MM.1S (cell line): ENCODE results near the gene GJC1.

ENCODE experiments used
- DNase-seq: peaks from one replicate; pipeline ENCODE4 v3.0.0-alpha.2; 2015
- H2AFZ ChIP-seq: fragments of 300-600 bp; sonication (generic); 2 replicates; pipeline ENCODE4 v1.6.0; 2016; ENCODE audit warnings: antibody characterized with exemption, low read length
- H3F3A ChIP-seq: fragments of 300-600 bp; sonication (generic); 2 replicates; pipeline ENCODE4 v1.6.1; 2016; ENCODE audit warnings: mild to moderate bottlenecking, antibody characterized with exemption, low read length, moderate library complexity, mixed read lengths; ENCODE audit not compliant: insufficient read depth
- H3K27ac ChIP-seq: fragments of 300-600 bp; sonication (generic); 2 replicates; pipeline ENCODE4 v1.5.1; 2016; ENCODE audit warnings: mild to moderate bottlenecking, low read length
- H3K27me3 ChIP-seq: fragments of 300-600 bp; sonication (generic); replicated peaks from 2 replicates; pipeline ENCODE4 v1.6.0; 2016; ENCODE audit warnings: low read length; ENCODE audit not compliant: insufficient read depth
- H3K36me3 ChIP-seq: fragments of 300-600 bp; sonication (generic); replicated peaks from 2 replicates; pipeline ENCODE4 v1.6.1; 2016; ENCODE audit warnings: mild to moderate bottlenecking, low read length, mixed read lengths; ENCODE audit not compliant: insufficient read depth
- H3K4me1 ChIP-seq: fragments of 300-600 bp; sonication (generic); 2 replicates; pipeline ENCODE4 v1.6.1; 2016; ENCODE audit warnings: low read length, mixed read lengths
- H3K4me2 ChIP-seq: fragments of 300-600 bp; sonication (generic); 2 replicates; pipeline ENCODE4 v1.6.0; 2016; ENCODE audit warnings: low read depth, low read length
- H3K4me3 ChIP-seq: fragments of 300-600 bp; sonication (generic); 2 replicates; pipeline ENCODE4 v1.5.1; 2016; ENCODE audit warnings: low read length, mixed read lengths
- H3K79me2 ChIP-seq: fragments of 300-600 bp; sonication (generic); 2 replicates; pipeline ENCODE4 v1.6.1; 2016; ENCODE audit warnings: mixed run types, low read length, mixed read lengths
- H3K9ac ChIP-seq: fragments of 300-600 bp; sonication (generic); 2 replicates; pipeline ENCODE4 v1.6.1; 2016; ENCODE audit warnings: low read length, mixed read lengths
- H3K9me2 ChIP-seq: fragments of 300-600 bp; sonication (generic); replicated peaks from 2 replicates; pipeline ENCODE4 v1.6.1; 2016; ENCODE audit warnings: mild to moderate bottlenecking, low read length, mixed read lengths; ENCODE audit not compliant: insufficient read depth
- H3K9me3 ChIP-seq: fragments of 300-600 bp; sonication (generic); replicated peaks from 2 replicates; pipeline ENCODE4 v1.6.1; 2016; ENCODE audit warnings: mild to moderate bottlenecking, low read length, mixed read lengths; ENCODE audit not compliant: insufficient read depth
- H4K20me1 ChIP-seq: fragments of 300-600 bp; sonication (generic); 2 replicates; pipeline ENCODE4 v1.6.1; 2016; ENCODE audit warnings: mild to moderate bottlenecking, low read length, moderate library complexity, mixed read lengths; ENCODE audit not compliant: insufficient read depth
- EZH2 ChIP-seq: fragments of 300-600 bp; sonication (generic); optimal IDR thresholded peaks from 2 replicates; pipeline ENCODE3; 2017; ENCODE audit warnings: low read depth, mild to moderate bottlenecking, antibody characterized with exemption, low read length, mixed read lengths
- EZH2phosphoT487 ChIP-seq: fragments of 300-600 bp; sonication (generic); IDR thresholded peaks from 2 replicates; pipeline ENCODE4 v1.6.1; 2018; ENCODE audit warnings: antibody characterized with exemption, low read length
- TF ChIP-seq, protein P1 (sequence below): fragments of 300-600 bp; sonication (generic); IDR thresholded peaks from 2 replicates; pipeline ENCODE4 v1.5.1; 2016; ENCODE audit warnings: antibody characterized with exemption, low read length, mixed read lengths

GJC1 gene

DNA sequence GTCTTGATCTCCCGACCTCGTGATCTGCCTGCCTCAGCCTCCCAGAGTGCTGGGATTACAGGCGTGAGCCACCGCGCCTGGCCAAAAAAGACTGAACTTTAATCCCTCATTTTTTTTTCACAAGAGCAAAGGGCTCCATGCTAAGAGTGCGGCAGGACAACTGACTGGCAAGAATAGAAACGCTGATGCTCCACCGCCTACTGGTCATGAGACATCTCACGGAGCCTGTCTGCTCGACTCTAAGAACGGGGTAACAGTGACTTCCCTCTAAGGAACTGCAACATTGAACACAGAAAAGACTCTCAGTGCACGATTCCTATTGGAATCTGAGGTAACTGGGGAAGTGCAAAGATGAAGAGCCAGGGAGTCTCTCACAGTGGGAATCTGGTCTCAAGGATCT, 41.5 kb upstream of the GJC1 start:
- no peak for DNase-seq
- H4K20me1 ChIP-seq, result no peaks in the 10 kb centered on the region
- no peaks in the 10 kb centered on the region for H3K79me2 ChIP-seq
- peaks cover 2% of the 10 kb centered on the region; the same call in 1 of the 2 replicates for H3K36me3 ChIP-seq
- no peaks in the 10 kb centered on the region for H3K4me1 ChIP-seq
- H3K4me3 ChIP-seq, result no peak overlapping the region
- H3K27me3 ChIP-seq, result no peaks in the 10 kb centered on the region
- TF ChIP-seq, protein P1, sequence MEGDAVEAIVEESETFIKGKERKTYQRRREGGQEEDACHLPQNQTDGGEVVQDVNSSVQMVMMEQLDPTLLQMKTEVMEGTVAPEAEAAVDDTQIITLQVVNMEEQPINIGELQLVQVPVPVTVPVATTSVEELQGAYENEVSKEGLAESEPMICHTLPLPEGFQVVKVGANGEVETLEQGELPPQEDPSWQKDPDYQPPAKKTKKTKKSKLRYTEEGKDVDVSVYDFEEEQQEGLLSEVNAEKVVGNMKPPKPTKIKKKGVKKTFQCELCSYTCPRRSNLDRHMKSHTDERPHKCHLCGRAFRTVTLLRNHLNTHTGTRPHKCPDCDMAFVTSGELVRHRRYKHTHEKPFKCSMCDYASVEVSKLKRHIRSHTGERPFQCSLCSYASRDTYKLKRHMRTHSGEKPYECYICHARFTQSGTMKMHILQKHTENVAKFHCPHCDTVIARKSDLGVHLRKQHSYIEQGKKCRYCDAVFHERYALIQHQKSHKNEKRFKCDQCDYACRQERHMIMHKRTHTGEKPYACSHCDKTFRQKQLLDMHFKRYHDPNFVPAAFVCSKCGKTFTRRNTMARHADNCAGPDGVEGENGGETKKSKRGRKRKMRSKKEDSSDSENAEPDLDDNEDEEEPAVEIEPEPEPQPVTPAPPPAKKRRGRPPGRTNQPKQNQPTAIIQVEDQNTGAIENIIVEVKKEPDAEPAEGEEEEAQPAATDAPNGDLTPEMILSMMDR, result no peak
- TF ChIP-seq EZH2phosphoT487 (no peak), EZH2 (no peak)
- no peak overlapping the region for H2AFZ ChIP-seq
- H3K4me2 ChIP-seq, result no peak overlapping the region
- H3K9ac ChIP-seq, result no peak overlapping the region
- H3K27ac ChIP-seq, result no peak overlapping the region
- no peaks in the 10 kb centered on the region for H3F3A ChIP-seq
- H3K9me2 ChIP-seq, result no peaks in the 10 kb centered on the region
- H3K9me3 ChIP-seq, result no peaks in the 10 kb centered on the region

- H3K9ac ChIP-seq, result no peak overlapping the region
- no peaks in the 10 kb centered on the region for H3K9me3 ChIP-seq
- H3K9me2 ChIP-seq, result no peaks in the 10 kb centered on the region
- no peak for TF ChIP-seq EZH2
- TF ChIP-seq, protein P1, result no peak
- TF ChIP-seq EZH2phosphoT487, result no peak
- no peaks in the 10 kb centered on the region for H3F3A ChIP-seq
- no peaks in the 10 kb centered on the region; the same call in 1 of the 2 replicates for H3K36me3 ChIP-seq
- H2AFZ ChIP-seq, result no peak overlapping the region
- no peak overlapping the region for H3K4me3 ChIP-seq
- H3K27me3 ChIP-seq, result no peaks in the 10 kb centered on the region
- no peaks in the 10 kb centered on the region for H3K4me1 ChIP-seq
- H4K20me1 ChIP-seq, result no peaks in the 10 kb centered on the region
- no peak for DNase-seq
- H3K4me2 ChIP-seq, result no peak overlapping the region
- no peak overlapping the region for H3K27ac ChIP-seq
- H3K79me2 ChIP-seq, result no peaks in the 10 kb centered on the region
Measured at GRCh38 chr17:44867841-44868240, 37.8 kb upstream of the GJC1 start.

DNA sequence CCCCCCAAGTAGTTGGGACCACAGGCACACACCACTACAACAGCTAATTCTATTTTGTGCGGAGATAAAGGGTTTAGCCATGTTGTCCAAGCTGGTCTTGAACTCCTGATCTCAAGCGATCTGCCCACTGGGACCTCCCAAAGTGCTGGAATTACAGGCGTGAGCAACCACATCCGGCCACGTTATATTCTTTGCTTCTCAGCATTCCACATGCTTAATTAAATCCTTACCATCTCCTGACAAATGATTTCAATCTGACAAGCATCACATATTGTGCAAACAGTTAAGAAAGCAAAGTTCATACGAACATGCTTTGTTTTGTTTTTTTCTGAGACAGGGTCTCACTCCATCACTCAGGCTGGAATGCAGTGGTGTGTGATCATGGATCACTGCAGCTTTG, 35.8 kb upstream of the GJC1 start:
- H3K36me3 ChIP-seq, result no peaks in the 10 kb centered on the region; the same call in 1 of the 2 replicates
- no peaks in the 10 kb centered on the region for H3K4me1 ChIP-seq
- no peak overlapping the region for H3K9ac ChIP-seq
- H4K20me1 ChIP-seq, result no peaks in the 10 kb centered on the region
- no peaks in the 10 kb centered on the region for H3K9me3 ChIP-seq
- no peak overlapping the region for H3K4me3 ChIP-seq
- H2AFZ ChIP-seq, result no peak overlapping the region
- H3K27me3 ChIP-seq, result no peaks in the 10 kb centered on the region
- TF ChIP-seq EZH2, result no peak
- no peak for TF ChIP-seq EZH2phosphoT487
- TF ChIP-seq, protein P1, result no peak
- DNase-seq, result no peak
- H3K79me2 ChIP-seq, result no peaks in the 10 kb centered on the region
- H3K27ac ChIP-seq, result no peak overlapping the region
- H3K4me2 ChIP-seq, result no peak overlapping the region
- no peaks in the 10 kb centered on the region for H3K9me2 ChIP-seq
- no peaks in the 10 kb centered on the region for H3F3A ChIP-seq
